ENCODE results near the gene FBXW7.

Gene FBXW7

DNA sequence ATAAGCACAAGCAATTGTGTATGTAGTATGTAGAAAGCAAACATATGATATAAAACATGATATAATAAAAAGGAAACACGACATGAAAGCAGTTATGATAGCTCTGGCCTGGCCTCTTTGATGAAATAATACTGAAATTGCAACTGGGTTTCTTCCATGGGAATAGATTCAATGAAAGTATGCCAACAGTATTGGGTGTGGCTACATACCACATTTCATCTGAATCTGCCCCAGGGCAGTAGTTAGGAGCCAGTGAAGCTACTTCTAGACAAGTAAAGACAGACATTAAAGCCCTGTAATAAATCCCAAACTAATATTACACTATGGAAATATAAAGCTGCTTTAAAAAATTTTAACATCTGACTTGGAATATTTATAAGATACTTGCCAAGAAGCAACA lies 207.3 kb downstream of the FBXW7 start:
- peak; percentile 24 for DNase-seq (ENCODE audit: low spot score)

DNA sequence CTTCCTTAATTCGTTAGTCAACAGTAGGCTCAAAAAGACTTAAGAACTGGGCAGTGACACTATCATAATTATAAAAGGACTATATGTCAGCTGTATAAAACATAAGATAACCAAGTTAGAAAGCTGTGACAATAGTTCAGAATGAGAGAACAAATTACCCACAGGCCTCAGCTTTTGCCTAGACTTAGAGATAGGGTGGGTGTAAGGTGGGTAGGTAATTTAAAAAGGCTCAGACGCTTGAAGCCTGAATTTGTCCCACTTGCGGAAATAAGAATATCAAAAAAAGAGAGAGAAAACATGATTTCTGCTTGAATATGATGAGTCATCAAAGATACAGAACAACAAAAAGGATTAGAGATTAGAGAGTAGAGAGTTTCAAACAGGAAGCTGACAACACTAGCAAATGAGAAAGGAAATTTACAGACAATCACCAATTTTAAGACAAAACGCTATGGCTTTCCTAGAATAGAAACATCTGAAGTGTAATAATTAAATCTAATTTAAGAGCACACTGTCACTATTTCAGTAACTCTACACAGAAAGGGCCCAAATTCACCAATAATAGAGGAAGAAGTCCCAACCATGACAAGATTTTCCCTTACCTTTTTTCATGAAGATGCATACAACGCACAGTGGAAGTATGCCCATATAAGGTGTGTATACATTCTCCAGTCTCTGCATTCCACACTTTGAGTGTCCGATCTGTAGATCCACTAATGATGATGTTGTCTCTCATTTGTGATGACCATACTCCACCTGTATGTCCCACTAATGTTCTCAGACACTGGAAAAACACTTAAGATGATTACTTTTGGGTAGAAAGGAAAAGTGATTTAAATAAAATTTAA lies 208.1 kb downstream of the FBXW7 start:
- DNase-seq (ENCODE audit: low spot score), result no peak

DNA sequence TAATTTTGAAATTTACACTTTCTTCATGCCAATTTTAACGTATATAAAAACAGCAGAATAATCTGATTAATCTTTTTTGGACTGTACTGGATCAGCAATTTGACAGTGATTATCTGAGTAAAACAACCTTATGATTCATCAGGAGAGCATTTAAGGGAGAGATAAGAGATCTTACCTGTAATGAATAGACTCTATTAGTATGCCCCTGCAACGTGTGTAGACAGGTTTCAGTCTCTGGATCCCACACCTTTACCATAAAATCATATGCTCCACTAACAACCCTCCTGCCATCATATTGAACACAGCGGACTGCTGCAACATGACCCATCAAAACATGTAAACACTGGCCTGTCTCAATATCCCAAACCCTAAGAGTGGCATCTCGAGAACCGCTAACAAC lies 210.1 kb downstream of the FBXW7 start:
- DNase-seq (ENCODE audit: low spot score), result no peak

DNA sequence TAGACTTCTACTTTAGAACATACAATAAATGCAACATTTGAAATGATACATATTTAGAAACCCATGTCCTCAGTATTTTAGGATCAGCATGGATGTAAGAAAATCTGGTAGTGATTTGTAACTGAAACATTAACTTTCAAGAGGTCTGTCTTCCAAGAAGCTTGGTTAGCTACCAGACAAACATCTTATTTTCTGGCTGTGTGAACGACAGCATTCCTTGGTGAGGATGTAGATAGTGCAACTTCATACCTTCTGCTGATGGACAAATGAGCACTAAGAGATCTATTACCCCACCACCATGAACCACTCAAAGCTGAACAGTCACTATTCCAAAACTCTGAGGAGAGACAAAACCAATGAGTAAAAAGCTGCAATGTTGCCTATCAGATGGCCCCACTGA lies 212.7 kb downstream of the FBXW7 start:
- no peak for DNase-seq (ENCODE audit: low spot score)

DNA sequence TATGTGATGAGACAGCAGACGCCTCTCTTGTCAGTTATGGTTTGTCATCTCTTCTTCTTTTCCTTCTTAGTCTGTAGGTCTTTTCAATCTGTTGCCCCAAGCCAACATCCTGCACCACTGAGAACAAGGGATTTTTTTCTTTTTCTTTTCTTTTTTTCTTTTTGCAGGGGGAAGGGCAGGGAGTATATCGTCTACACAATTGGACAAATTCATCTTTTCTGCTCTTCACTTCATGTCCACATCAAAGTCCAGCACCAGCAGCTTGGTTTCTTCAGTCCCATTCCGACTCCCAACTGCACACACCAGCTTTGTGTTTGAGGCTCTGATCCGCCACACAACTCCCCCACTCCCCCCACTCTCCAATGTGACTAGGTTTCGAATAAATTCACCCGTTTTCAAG lies 213.2 kb downstream of the FBXW7 start:
- no peak for DNase-seq (ENCODE audit: low spot score)

DNA sequence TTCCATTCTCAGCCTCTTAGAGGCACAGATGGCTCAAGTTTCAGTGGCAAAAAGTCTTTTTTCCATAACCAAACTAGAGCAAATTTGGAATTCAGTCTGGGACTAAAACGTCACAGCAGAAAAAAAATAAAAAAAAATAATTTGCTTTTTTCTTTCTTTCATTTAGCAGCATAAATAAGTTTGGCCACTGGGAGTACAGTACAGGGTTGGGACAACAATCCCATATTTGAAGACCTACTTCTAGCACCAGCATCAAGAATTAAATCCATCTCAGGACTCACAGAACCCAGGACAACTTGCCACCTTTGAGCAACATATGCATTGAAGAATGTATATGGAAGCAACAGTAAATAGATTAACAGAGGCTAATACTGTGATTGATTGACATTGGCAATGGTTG lies 214.0 kb downstream of the FBXW7 start:
- DNase-seq (ENCODE audit: low spot score), result no peak

DNA sequence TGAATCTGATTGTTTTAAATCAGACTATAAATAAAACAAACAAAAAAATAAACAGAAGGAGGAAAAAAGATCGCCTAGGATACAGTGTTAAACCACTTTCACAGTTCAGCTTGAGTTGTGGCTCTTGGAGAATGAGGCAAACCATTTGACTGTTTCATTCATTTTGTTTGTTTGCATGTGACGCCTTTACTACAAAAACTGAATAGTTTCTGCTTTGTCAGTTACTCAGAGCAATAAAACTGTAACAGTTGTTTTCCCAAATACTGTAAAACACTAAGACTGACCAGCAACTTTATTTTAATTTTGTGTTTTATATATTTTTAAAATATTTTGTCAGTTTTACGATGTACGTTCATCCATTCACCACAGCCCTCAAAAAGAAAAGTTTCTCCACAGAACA lies 214.5 kb downstream of the FBXW7 start:
- no peak for DNase-seq (ENCODE audit: low spot score)

DNA sequence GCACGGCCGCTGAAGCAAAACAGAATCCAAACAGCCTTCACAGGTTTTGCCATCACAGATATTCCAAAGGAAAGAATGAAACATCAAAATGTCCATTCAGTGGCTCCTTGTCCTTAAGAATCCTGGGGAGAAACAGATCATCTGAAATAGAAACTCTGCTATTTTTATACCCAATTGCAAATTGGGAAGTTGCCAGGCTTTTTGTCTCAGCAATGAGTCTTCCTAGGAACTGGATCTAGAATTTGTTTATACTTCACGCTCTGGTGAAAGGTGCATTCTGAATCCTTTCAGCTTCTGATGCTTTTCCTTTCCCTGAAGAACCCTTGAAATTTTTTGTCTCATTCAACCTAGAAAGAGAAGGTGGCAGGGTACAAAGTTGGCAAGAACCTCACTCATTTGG lies 218.9 kb downstream of the FBXW7 start:
- DNase-seq (ENCODE audit: low spot score), result no peak

DNA sequence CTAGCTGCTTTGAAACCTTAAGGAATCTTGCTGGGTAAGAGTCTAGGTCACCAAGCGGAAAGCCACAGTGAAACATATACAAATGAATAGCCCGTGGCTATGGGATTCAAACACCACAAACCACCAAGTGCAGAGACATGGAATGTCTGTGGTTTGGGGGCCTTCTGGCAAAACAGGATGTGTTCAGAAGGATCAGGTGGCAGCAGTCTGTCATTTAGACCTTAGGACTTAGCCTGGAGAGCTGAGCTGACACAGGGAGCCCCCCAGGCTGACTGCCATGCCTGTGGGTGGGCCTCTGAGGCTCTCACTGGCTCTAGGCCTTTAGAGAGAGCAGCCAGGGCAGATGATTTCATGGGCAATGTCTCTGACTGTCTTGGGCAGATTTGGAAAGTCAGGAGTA lies 225.6 kb downstream of the FBXW7 start:
- no peak for DNase-seq (ENCODE audit: low spot score)

DNA sequence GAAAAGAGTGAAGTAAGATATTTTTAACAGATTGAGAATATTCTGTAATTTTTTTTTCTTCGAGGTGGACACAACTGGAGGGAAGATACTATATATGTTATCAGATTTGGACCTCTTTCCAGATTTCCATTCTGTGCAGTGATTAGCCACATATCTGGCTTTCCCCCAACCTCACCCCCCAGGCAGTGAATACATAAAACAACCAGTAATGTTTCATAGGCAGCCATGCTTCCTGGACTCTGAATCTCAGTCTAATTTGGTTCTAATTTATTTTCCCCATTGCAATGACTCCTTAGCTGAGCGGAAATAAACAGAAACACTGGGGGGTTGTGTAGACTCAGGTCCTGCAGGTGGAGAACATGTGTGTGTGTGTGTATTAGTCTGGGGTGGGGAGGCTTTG lies 226.5 kb downstream of the FBXW7 start:
- DNase-seq (ENCODE audit: low spot score), result no peak

DNA sequence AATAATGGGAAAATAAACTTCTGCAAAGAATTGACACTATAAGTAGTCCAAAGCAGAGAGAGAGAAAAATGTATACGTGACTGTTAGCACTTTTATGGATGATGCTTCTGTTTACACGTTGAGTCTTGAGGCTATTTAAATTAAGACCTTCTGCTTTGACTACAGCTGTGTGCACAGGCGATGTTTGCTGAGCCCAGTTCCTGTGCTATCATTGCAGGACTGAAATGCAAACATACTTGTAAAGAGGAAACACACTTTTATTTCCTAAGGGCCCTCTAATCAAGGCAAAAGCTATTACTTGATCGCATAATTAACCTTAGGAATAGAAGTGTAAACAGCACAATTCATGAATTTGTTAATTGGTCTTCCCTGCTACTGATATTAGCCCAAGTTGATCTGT lies 226.9 kb downstream of the FBXW7 start:
- no peak for DNase-seq (ENCODE audit: low spot score)

DNA sequence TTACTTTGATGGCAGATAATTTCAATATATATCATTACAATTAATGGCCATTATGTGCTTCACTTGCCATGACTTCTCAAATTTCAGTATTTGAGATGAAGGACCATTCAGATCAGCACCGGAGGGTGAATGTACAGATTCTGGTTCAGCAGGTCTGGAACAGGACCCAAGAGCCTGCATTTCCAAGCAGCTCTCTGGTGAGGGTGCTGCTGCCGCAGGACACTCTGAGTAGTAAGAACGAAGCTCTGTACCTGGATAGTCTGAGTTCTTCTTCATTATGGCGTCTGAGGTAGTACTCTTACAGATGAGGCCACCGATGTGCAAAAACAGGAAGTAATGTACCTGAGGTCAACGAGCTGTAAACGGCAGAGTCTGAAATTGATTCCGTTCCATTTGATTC lies 228.2 kb downstream of the FBXW7 start:
- no peak for DNase-seq (ENCODE audit: low spot score)

DNA sequence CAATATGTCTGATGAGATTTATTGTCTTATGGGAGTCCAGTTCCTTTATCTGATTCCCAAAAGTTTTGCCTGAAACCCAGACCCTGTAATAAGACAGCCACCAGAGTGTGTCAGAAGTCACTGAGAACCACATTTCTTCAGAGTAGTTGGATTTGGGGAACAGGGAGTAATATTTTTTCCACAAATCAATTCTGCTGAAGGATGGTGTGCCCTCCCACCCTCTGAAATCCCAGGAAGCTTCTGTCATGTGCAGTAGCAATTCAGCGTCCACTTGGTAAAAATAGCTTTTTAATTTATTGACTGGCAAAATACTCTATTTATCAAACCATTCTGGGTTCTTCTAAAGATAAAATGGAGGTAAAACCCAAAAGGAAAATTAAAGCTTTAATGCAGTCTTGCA lies 229.4 kb downstream of the FBXW7 start:
- DNase-seq (ENCODE audit: low spot score), result no peak

DNA sequence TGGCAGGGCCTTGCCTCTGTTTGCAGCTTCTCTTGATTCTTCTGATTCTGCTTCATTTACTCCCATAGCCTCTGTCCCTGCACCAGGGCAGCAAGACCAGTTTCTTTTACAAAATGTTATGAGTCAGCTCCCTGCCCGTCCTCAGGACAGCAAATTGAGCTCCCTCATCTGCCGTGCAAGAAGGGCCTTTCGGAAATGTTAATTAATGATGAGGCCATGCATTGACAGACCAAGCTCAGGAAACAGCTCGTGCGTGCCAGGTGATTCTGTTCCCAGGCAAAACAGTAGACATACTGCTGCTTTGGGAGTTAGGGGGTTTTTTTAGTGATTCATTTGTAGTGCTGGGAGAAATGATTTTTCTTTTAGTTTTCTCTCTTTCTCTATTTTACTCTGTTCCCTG lies 231.7 kb downstream of the FBXW7 start:
- DNase-seq (ENCODE audit: low spot score), result no peak

DNA sequence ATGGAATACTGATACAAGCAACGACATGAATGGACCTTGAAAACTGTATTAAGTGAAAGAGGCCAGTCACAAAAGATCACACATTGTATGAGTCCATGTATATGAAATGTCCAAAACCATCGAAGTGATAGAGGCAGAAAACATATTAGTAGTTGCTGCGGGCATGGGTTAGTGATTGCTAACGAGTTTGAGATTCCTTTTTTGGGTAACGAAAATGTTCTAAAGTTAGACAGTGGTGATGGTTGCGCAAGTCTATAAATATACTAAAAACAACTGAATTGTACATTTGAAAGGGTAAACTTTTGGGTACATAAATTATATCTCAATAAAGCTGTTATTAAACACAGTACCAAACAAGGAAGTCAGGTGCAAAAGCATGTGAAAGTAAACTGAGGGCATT lies 234.5 kb downstream of the FBXW7 start:
- no peak for DNase-seq (ENCODE audit: low spot score)

DNA sequence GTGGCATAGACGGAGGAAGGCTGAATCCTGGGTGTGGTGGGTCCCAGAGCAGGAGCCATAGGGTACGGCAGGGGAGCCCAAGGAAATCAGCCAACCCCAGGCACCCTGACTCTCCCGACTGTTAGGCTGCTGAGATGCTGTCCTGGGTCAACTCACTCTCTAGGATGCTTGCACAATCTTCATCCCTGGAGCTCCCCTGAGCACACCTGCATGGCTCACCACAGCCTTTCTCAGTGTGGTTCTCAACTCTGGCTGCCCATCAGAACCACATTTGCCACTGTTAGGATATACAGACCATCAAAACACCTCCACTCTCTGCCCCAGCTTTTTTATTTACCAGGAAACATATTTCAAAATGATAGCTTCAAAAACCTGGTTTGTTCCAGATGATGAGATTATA lies 236.3 kb downstream of the FBXW7 start:
- DNase-seq (ENCODE audit: low spot score), result no peak

DNA sequence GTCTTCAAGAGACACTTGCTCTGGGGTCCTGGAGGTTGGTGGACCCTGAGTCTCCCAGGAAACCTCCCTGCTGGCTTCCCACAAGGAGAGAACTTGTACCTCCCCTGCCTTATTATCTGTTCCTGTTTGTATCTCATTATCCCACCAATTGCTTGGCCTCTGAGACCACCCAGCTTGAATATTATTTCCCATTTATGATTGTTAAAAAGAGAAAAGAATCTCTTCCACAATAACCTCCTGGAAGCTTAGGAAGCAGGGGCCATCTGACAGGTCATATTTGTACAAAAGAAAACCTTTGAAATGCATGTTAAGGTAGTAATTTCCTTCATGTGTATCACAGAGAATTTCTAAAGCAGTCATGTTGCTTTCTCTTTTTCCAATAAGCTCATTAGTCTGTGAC lies 239.5 kb downstream of the FBXW7 start:
- no peak for DNase-seq (ENCODE audit: low spot score)

DNA sequence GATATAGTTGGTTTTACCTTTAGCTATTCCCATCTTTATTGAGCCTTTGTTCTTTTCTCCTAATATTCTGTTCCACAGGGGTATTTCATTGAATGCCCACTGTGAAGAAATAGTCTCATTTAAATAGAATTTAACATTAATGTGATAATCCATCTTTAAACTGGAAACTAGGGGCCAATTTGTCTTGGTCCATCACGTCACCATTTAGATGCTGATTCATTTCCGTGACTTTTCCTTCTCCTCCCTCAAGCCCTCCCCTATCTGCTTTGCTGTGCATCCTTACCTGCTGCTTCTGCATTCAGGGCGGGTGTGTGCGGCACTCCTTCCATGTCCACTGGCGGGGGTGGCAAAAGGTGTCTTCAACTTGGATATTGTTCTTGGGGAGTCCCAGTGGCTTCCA lies 241.1 kb downstream of the FBXW7 start:
- DNase-seq (ENCODE audit: low spot score), result no peak

DNA sequence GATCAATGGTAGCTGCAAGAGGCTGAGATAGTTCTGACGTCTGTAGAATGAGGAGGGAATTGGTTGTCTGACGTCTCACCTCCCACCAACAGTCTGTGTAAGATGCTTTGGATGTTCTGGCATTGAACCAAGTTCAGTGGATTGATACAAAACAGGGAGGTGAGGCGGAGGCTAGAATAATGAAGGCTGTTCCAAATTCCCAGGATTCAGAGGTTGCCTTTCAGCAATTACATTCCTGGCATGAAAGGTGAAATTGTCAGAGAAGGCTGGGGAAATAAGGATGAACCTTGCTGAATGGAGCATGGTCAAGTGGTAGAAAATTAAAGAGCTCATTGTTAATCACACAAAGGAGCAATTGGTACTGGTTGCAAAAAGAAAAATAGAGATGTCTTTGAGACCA lies 241.6 kb downstream of the FBXW7 start:
- no peak for DNase-seq (ENCODE audit: low spot score)

DNA sequence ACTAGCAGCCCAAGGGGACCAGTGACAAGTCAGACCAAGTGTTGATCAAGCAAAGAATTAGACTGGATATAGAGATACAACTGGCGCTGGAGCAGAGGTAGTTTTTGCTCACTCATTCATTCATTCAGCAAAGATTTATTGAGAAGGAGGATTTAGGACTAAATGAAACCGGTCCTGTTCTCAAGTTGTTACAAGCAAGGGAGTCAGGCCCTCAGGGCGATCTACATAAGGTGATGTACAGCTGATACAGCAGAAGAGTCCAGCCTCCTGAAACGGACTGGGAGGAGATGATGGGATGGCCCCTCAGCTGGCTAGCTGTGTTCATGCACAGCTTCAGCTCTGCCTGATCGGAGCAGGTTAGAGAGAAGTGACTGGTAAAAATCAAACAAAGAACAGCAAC lies 242.4 kb downstream of the FBXW7 start:
- no peak for DNase-seq (ENCODE audit: low spot score)

DNA sequence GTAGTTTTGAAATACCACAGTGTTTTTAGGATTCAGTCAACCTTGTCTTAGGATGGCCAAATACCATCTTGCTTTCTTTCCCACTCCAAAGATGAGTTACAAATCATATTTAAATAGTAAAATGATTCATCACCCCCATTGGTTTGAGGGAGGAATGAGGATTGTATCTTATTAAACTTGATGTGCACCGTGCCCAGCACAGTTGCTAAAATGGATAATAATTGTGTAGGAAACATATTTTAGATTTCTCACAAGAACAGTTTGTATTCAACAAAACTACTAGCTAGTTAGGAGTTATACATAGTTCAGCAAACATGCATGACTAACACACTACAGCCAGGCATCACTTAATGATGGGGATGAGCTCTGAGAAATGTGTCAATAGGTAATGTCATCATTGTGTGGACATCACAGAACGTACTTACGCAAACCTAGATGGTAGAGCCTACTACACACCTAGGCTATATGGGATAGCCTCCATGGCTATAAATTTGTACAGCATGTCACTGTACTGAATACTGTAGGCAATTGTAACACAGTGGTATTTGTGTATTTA lies 245.4 kb downstream of the FBXW7 start:
- DNase-seq (ENCODE audit: low spot score), result no peak

DNA sequence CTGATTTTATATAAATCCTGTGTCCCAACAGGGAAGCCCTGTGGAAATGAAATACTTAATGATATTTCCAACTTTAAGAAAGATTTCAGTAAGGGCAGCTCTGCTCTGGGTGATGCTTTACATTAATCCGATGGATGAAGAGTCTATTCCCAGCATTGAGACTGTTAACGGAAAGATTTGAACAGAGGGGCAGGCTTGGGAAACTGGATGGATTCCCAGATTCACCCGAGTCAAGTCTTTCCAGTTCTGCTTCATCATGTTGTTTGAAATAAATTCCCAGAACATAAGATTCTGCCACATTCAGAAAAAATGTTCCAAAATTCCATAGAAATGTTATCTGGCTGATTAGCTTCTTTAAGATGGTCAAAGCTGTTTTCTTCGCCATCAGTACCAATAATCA lies 246.0 kb downstream of the FBXW7 start:
- peak; percentile 15 for DNase-seq (ENCODE audit: low spot score)

DNA sequence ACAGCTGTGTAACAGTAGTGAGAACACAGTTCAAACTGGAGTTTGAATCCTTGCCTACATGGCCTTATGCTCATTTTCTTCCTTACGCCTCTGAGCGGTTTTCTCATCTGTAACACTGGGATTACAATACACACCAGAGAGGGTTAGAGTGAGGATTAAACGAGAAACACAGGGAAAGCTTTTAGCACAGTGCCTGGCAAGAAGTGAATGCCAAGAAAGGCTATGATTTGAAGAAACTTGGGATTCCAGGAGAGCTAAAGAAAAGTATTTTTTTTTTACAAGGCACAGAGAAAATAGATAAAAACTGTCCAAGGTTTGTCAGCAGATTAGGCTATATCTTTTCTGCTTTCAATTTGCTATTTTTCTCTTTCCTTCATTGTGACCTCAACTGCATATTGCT lies 246.4 kb downstream of the FBXW7 start:
- DNase-seq (ENCODE audit: low spot score), result no peak

DNA sequence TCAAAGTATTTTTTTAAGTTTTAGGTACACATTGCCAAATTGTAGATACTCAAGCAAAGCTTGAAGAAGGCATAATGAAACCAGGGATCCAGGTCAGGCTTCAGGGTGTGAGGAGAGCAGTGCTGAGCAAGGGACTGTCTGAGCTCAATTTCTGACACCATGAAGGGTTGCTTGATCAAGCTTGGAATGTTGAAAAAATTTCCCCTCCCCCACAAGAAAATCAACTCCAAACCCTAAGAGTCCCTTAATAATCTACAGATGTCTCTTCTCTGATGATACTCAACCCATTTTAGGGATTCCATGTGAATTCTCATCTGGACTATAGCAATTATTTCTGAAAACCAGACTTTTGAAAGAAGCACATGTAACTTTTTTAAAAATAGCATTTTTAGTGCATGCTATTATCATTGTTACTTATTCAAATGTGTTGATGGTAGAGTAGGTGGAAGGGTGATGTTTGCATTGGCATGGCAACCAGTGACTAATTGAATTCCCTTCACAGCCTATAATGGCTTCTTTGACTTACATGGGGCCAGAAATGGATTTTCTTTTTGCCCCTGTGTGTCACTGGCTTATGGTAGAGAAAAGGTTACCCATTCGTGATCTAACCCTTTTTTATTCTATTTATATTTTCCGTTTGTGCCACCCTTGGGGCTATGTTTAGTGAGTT lies 252.0 kb downstream of the FBXW7 start:
- peak; percentile 20 for DNase-seq (ENCODE audit: low spot score)

Measured in GM03348 (cell line).